Renal cortical epithelial cell (primary cell): Measurements from ENCODE around the gene RASGRP2. TPM values are rescaled to one million over a fixed set of nuclear protein-coding genes. Genes with fewer than 3 reads are reported as not detected.

Experiments
- DNase-seq: peaks from one replicate; pipeline ENCODE4 v3.0.0-alpha.2; 2011; ENCODE audit warnings: low read depth
- total RNA-seq: library from RNA; depleted of rRNA; stranded (reverse); fragments of >200 nt; gene quantifications from 2 replicates; pipeline ENCODE4 v1.2.3, GENCODE V29; 2014

The RASGRP2 gene
- total RNA-seq, 1 donor from 2014 or later, result 0.05 TPM

DNA sequence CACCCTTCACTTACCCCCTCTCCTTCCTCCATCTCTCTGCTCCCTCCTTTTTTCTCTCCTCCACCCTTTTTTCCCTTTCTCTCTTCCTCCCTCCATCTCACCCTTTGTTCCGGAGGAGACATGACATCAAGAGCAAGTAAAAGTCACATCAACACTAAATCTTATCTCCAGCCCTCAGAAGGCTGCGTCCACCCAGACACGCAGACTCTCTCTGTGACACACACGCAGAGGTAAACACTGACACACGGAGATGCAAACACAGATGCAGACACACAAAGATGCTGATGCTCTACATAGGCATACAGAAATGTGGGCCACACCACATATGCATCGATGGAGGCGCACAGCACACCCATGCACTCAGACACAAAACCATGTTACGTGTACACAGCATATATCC lies 47.9 kb downstream of the RASGRP2 start:
- no peak for DNase-seq

DNA sequence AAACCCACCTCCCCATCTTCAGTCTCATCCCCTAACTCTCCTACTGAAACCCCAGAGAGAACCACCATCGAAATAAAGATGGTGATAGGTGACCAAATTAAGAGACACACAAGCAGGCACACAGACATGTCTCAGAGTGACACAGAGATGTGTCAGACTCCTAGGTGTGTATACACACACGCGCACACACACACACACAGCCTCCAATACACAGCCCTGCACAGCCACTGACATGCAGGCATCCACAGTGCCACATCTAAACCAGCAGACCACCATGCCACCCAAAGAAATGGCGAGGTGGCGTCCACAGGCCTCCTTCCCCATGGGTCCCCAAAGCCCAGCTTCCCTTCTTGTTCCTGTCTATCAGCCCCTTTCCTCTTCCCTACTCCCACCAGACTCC lies 48.4 kb downstream of the RASGRP2 start:
- DNase-seq, result no peak

DNA sequence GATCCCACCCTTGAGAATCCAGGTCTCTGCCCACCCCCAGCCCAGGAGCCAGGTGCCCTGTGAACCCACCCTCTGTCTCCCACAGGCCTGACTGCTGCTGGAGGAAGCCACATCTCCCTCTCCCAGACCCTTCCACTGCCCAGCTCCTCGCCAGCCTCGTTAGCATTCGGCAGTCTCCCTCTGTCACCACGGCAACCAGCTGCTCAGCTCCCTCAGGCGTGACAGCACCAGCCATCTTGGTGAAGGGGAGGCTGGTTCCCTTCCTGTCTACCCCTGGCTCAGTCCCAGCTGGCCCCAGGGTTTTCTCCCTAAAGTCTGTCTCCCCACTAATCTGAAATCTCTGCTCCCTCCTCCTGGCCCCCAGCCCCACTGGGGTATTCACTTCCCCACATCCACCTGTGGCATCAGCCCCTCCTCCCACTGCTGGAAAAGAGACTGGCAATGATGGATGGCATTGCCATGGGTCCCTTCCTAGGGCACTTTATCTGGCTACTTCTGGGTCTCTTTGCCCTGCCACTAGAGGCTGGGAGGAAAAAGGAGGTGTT lies 49.0 kb downstream of the RASGRP2 start:
- peak; percentile 27 for DNase-seq

GRCh38 chr11:64694026-64694755 lies 49.8 kb downstream of the RASGRP2 start:
- DNase-seq, result no peak

- DNase-seq, result no peak
These were observed 51.1 kb downstream of the RASGRP2 start for GRCh38 chr11:64692764-64693331.

GRCh38 chr11:64691543-64691942 lies 52.4 kb downstream of the RASGRP2 start:
- DNase-seq, result no peak

DNA sequence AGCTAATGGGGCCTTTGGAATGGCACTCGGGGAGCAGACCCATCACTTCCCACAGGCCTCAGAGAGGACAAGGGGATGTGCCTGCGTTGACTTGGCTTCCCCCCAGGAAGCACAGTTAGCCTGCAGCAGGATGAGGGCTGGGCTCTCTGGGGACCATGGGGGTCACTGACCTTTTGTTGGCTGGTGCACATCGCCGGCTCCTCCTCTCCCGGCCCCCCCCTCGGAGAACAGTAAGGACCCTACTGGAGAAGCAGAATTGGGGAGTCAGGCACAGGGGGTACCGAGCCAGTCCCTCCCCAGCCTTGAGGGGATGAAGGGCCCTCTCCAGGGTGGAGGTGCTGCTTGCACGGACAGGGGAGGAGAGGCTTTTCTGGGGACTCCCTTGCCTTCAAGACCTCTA lies 53.7 kb downstream of the RASGRP2 start:
- DNase-seq, result no peak

DNA sequence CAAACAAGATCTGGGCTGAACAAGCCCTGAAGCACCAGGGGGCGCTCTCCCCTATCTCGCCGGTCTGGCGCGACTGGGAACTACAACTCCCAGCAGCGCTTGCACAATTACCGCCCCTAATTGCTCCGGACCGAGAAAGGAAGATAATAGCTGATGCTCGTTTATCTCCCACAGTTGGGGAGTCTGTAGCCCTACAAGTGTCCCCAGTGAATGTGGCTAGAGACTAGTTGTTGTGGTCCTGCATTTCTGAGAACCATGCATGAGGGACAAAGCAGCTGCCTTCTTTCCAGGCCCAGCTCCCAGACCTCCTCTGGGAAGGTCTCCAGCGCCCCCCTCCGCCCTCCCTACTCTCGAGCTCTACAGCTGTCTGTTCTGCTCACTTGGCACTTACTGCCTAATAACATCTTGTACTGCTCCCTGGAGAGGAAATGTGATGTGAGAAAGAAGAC lies 55.4 kb downstream of the RASGRP2 start:
- peak; percentile 52 for DNase-seq

DNA sequence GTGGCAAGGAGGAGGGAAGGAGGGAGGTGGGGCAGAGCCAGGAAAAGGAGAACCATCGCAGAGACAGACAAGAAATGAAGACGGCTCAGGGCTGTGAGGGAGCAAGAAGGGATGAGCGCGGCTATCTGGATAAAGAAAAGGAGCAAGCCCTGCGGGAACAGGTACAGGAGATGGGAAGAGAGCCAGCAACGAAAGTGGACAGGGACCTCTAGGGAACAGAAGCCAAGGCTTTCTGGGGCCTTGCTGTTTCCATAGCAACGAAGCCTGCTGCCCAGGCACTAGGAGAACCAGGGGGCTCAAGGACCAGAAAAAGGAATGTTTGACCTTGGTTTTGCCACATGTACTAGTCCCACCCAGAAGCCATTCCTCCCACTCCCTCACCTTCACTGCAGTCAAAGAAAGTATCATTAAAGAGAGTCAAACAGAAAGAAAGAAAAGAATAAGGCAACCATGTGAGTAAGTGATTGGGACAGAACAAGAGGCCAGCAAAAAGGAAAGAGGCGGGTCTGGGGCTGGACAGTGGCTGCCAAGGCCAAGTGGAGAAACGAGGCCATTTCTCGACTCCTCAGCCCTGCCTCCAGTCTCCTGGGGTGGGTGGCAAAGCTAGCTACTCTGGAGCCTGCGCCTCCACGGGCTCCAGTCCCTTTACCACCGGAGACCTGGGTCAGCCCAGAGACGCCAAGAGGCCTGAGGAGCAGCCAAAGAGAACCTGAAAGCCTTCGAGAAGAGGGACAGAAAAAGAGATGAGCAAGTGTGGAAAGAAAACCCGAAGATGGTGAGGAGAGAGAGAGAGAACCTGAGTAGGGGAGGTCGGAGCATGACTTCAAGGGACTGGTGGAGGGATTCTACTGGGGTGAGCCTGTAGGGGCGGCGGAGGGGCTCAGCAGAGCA lies 56.1 kb downstream of the RASGRP2 start:
- DNase-seq, result no peak

GRCh38 chr11:64687204-64687603 lies 56.7 kb downstream of the RASGRP2 start:
- DNase-seq, result no peak

DNA sequence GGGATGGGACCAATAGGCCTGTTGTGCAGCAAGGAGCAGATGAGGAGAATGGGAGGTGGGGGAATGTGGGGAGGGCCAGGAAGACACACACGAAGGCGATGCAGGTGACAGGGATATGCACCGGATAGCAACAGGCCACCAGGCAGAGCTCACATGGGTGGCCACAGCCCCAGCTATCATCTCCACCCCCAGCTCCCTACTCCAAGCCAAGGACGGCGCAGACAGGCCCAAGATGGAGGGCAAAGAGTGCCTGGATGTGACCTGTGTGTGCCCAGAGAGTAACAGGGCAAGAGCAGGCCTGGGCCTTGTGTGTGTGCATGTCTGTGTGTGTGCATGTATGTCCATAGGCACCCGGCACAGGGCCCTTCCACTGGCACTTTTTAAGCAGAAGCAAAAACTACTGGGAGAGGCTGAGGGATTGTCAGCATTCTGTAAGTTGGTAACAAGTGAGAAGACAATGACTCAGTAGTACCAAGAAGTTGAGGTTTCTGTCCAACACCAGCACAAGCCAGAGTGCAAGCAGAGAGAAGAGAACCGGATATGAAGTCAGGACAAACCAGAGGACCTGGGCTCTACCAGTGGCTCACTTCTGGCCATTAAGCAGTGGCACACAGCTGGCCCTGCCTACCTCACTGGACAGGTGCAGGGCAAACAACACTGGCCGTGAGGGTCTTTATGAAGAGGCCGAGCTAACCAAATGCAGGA lies 57.3 kb downstream of the RASGRP2 start:
- no peak for DNase-seq

DNA sequence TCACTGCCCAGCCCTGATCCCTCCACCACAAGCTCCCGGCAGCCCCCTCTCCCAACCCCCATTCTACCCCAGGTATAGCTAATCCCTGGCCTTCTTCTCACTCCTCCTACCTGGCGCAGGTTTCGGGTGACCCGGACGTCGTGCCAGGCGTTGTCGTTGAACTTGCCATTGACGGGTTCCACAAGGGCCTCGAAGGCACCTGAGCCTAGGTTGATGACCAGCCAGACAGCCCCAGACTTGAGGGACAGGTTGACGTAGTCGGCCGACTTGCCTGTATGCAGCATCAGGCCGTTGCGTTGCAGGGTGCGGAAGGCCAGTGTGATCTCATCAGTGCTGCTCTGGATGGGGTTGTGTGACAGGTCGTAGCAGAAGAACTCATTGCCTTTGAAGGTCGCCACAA lies 58.4 kb downstream of the RASGRP2 start:
- no peak for DNase-seq

- no peak for DNase-seq
These were observed 59.6 kb downstream of the RASGRP2 start for GRCh38 chr11:64684357-64684756.

DNA sequence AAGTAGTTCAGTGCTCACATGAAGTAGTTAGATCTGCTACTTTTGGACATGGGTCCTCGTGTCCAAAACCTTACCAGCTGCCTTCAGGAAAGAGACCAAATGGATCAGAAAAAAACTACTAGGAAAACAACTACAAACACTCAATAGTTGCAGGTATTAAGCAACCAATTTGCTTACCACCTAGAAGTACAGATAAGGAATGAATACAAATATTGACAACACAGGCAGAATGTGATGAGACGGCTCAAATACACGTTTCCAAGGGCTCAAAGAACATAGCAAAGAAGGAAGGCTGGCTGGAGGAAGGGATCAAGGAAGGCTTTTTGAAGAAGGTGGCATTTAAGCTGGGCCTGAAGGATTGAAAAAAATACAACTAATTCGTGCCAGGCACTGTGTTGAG lies 62.8 kb downstream of the RASGRP2 start:
- no peak for DNase-seq

GRCh38 chr11:64679846-64680245 lies 64.1 kb downstream of the RASGRP2 start:
- no peak for DNase-seq

GRCh38 chr11:64677441-64678023 lies 66.4 kb downstream of the RASGRP2 start:
- DNase-seq, result no peak

Other genes starting within 250 kb of the RASGRP2 start
- gene SLC22A11, start 188.2 kb downstream of the RASGRP2 start, total RNA-seq, result not detected in 2 replicates
- not detected in 2 replicates for gene SLC22A12, start 152.9 kb downstream of the RASGRP2 start, total RNA-seq
- under 0.01 TPM in 1 of 2 replicates, not detected in the other for gene NRXN2, start 20.9 kb downstream of the RASGRP2 start, total RNA-seq
- 0.05 TPM in 1 of 2 replicates, not detected in the other for gene PYGM, start 15.8 kb upstream of the RASGRP2 start, total RNA-seq
- gene SF1, start 34.4 kb upstream of the RASGRP2 start, total RNA-seq, result 38.4 and 161 TPM in 2 replicates
- 13.2 and 16.0 TPM in 2 replicates for gene MAP4K2, start 59.1 kb upstream of the RASGRP2 start, total RNA-seq
- gene MEN1, start 66.4 kb upstream of the RASGRP2 start, total RNA-seq, result 7.5 and 34.4 TPM in 2 replicates
- gene CDC42BPG, start 100.5 kb upstream of the RASGRP2 start, total RNA-seq, result 8.7 and 9.4 TPM in 2 replicates
- 103 and 181 TPM in 2 replicates for gene EHD1, start 134.5 kb upstream of the RASGRP2 start, total RNA-seq
- 16.8 and 28.9 TPM in 2 replicates for gene ATG2A, start 173.1 kb upstream of the RASGRP2 start, total RNA-seq
- 21.7 and 22.9 TPM in 2 replicates for gene PPP2R5B, start 180.5 kb upstream of the RASGRP2 start, total RNA-seq
- not detected in 2 replicates for gene GPHA2, start 191.8 kb upstream of the RASGRP2 start, total RNA-seq
- not detected in 2 replicates for gene MAJIN, start 228.0 kb upstream of the RASGRP2 start, total RNA-seq